HG02642 (cell line): Measurements from ENCODE around the gene DNAH3.
"Not testable (repeated sequence)": the region's sequence is repeated elsewhere in the genome, so short reads cannot be mapped to it uniquely, and the experiment has no call there.

Experiments used
- ATAC-seq: cut with Tn5 transposase; IDR thresholded peaks from one replicate; pipeline ENCODE4 v1.9.1; 2021; ENCODE audit warnings: mild to moderate bottlenecking; ENCODE audit not compliant: unreplicated experiment, poor library complexity

The DNAH3 gene

DNA sequence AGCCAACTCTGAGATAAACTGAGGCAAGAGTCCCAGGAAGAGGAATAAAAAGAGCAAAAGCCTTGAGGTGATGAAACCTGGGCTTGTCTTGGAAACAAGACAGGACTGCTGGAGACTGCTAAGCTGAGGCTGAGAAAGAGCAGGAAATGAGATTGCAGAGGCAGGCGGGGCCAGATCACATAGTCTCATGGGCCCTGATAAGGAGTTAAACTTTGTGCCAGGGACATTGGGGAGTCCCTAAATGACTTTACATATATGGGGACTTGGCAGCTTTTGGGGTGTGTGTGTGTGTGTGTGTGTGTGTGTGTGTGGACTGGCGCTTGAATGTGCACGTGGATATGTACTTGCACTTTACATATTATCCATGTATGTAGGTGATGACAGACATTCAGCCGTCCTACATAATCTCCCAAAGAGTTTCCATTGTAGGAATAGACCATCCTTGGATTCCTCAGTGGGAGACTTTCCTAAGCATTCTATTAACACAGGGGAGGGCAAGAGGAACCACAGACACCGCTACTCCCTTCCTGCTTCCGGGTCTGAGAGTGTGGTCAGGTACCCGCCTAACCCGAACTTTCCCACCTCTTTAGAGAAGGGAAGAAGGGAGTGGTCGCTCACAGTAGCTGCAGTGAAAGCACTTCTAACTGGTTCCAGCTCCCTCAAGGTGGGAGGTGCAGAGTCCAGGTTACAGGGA, 127.0 kb downstream of the DNAH3 start:
- ATAC-seq = no peak

DNA sequence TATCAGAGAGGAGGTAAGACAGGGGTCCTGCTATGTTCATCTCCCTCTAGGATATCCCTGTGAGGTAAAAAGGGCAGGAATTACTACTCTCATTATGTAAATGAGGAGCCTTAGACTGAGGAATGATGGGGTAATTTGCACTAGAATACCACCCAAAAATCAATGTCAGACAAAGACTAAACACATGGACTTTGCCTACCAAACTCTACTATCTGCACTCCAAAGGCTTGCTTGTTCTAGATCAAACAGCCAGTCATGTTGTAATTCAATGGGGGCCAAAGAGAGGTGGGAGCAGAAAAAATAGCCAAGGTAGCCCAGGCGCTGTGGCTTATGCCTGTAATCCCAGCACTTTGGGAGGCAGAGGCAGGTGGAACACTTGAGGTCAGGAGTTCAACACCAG, 129.3 kb downstream of the DNAH3 start:
- ATAC-seq = no peak

GRCh38 chr16:21009815-21010214, 140.8 kb downstream of the DNAH3 start:
- ATAC-seq = no peak

DNA sequence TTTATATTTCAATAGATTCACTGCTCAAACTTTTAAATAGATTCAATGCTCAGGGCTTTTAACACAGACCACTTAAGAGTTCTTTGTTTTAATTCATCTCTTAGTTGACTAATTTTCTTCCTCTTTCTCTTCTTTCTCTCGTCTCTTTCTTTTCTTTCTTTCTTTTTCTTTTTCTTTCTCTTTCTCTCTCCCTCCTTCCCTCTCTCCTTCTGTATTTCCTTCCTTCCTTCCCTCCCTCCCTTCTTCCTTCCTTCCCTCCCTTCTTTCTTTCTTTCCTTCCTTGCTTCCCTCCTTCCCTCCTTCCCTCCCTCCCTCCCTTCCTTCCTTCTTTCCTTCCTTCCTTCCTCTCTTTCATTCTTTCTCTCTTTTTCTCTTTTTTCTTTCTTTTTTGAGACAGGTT, 145.6 kb downstream of the DNAH3 start:
- no peak for ATAC-seq

DNA sequence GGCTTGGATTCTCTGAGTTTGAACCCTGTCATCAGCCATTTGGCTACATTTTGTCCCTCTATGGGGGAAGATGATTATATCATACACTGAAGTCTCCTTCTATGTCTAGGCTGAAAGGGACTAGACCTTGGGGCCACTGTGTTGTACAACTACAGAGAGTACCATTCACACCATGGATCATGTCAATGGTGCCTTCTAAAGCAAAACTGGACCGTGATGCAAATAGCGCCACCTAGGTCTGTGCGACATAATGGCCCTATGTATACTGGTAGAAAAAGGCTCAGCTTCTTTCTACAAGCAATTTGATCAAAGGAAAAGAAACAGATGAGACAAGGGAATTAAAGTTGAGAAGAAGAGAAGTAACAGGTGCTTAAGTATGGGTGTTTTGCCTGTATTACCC, 149.4 kb downstream of the DNAH3 start:
- no peak for ATAC-seq

GRCh38 chr16:20997147-20997546, 153.5 kb downstream of the DNAH3 start:
- no peak for ATAC-seq

DNA sequence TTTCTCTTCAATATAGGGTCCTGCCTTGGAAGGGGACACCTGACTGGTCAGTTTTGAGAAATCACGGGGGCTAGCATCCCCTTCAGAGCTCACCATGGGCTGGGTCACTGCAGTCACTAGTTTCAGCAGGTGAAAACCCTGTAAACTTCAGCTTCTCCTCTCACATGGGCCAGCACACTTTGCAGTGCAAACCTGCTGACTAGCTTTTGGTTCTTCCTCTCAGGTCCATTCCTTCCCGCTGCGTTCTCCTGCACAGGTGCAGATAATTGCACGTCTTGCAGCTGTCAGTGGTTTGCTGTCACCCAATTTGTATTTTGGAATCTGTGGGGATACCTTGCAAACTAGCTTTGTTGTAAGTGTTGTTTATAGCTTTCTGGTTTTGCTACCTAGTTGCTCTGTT, 154.9 kb downstream of the DNAH3 start:
- ATAC-seq = no peak

DNA sequence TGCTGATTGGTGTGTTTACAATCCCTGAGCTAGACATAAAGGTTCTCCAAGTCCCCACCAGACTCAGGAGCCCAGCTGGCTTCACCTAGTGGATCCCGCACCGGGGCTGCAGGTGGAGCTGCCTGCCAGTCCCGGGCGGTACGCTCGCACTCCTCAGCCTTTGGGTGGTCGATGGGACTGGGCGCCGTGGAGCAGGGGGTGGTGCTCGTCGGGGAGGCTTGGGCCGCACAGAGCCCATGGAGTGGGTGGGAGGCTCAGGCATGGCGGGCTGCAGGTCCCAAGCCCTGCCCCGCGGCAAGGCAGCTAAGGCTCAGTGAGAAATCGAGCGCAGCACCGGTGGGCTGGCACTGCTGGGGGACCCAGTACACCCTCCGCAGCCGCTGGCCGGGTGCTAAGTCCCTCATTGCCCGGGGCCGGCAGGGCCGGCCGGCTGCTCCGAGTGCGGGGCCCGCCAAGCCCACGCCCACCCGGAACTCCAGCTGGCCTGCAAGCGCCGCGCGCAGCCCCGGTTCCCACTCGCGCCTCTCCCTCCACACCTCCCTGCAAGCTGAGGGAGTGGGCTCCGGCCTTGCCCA, 161.1 kb downstream of the DNAH3 start:
- not testable (repeated sequence) for ATAC-seq

DNA sequence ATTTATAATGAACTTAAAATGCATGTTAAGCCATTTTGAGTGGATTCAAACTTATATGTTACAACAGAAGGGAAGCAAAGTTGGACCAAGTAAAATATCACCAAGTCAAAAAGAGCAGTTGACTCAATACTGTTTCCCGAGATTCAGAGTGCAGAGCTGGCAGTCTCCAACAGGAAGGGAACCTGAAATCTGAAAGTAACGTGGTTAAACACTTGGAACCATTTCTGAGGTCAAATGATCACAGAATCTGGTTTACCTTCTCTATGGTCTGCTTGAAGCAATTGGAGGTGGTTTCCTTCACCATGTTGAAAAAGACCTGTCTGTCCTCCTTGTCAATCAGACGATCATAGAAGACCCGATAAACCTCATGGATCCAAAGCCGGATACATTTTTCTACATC, 163.6 kb downstream of the DNAH3 start:
- ATAC-seq = no peak

DNA sequence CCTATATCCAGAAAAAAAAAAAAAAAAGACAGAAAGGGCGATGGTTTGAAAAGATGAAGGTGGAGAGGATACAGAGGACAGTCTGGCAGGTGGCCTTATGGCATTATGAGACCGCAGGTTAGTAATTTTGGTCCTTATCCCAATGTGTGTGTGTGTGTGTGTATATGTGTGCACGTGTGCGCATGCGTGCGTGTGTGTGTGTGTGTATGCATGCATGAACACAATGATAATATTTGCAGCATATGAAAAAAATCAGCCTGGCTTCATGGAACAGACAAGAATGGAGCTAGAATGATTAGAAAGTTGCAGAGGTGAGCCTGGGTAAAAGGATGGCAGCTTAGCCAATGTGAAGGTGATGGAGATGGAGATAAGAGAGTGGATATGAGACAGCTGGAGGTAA, 166.6 kb downstream of the DNAH3 start:
- no peak for ATAC-seq

DNA sequence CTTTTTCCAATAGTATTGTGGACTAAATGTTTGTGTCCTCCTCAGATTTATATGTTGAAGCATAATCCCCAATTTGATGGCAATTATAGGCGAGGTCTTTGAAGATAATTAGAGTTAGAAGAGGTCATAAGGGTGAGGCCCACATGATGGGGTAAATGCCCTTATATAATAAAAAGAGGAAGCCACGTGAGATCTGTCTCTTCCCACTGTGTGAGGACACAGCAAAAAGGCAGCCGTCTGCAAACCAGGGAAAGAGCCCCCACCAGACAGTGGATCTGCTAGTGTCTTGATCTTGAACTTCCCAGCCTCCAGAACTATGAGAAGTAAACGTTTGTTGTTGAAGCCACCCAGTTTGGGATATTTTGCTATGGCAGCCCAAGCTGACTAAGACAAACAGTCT, 174.1 kb downstream of the DNAH3 start:
- no peak for ATAC-seq

DNA sequence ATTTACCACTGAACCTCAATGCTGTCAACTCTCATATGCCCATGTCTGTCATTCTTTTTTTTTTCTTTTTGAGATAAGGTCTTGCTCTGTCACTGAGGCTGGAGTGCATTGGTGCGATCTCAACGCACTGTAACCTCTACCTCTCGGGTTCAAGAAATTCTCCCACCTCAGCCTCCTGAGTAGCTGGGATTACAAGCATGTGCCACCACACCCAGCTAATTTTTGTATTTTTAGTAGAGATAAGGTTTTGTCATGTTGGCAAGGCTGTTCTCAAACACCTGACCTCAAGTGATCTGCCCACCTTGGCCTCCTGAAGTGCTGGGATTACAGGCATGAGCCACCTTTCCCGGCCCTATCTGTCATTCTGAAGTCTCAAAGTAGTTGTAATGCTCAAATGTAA, 177.4 kb downstream of the DNAH3 start:
- not testable (repeated sequence) for ATAC-seq

DNA sequence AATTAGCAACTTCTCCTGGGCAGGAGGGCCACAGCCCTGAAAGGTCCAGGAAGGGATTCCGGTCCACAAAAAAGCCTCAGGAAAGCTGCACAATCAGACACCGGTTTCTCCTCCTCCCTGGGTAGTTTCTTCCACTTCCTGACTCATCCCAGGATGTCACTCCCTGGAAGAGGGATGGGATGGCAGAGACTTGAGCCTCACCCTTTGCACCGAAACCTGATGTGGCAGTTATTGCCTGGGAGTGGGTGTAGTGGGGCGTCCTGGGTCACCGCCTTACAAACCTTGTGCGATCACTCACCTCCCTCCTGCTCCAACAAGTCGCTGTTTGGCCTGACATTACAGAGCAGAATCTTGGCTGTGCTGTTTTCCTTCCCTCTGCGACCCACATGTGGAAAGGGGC, 179.2 kb downstream of the DNAH3 start:
- ATAC-seq = no peak

DNA sequence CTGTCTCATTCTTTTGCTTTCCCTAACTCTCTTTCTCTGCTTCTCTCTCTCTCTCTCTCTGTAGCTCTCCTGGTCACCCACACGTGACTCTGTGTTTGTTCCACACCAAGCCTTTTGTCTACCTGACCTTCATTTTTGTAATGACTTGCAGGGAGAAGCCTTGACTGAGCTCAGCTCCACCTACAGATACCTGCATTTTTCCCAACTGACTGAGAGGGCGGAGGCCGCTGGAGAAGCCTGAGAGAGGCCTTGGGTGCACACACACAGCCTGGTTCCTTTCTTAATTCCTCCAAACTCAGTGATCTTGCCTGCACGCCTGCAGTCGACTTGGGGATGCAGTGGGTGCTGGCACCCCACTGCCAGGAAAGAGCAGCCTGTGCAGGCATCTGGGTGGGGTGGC, 181.3 kb downstream of the DNAH3 start:
- ATAC-seq = no peak

DNA sequence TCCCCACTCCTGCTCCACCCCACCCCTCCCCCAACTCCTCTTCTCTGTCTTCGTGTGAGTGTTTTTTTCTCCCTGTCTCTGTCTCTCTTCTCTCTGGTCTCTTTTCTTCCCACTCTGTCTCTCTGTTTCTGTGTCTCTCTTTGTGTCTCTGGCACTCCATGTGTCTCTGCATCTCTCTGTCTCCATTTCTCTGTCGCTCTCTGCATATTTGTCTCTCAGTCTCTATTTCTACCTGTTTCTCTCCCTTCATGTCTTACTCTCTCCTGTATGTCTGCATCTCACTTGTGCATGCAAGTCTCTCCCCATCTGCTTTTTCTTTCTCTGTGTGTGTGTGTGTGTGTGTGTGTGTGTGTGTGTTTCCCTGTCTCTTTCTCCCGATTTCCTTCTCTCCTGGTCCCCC, 181.9 kb downstream of the DNAH3 start:
- no peak for ATAC-seq

DNA sequence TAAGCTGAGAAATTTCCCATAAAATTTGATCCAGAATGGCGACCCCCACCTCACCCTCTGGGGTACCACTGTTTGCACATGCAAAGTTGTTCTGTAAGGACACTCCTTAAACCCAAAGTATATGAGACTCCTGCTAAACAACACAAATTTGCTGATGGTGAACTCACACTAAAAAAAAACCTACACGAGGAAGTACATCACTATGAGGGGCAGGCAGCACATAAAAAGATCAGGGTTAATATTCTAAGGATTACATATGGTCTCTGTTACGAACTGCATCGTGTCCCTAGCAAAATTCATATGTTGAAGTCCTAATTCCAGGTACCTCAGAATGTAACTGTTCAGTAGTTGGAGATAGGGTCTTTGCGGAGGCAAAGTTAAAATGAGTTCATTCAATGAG, 189.7 kb downstream of the DNAH3 start:
- no peak for ATAC-seq

DNA sequence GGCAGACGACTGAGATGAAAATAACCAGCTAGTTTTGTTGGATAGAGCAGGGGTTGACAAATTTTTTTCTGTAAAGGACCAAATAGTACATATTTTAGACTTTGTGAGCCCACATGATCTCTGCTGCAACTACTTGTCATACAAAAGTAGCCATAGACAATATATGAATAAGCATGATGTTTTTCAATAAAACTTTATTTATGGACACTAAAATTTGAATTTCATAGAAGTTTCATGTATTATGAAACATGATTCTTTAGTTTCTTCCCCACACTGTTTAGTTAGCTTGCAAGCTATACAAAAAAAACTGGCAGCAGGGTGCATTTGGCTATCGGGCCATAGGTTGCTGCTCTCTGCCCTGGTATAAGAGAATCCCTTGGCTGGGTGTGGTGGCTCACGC, 193.5 kb downstream of the DNAH3 start:
- ATAC-seq = no peak

DNA sequence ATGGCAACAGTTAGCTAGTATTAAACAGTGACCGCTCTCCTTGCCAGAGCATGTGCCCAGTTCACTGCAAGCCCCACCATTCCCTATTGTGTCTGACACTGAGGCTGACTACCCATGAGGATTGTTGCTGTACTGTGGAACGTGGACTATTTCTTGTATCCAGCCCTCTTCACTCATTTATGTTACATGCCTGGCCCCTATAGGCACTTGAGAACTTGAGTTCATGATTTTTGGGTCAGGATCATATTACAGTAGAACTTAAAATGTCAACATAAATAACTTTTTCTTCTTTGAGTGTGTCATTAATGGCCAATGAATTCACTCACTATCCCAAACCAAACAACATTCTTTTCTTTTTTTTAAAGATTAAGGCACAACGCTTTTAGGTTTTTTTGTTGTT, 194.3 kb downstream of the DNAH3 start:
- ATAC-seq = no peak

GRCh38 chr16:20954574-20954973, 196.1 kb downstream of the DNAH3 start:
- ATAC-seq = no peak

- no peak for ATAC-seq
These were observed 198.3 kb downstream of the DNAH3 start for GRCh38 chr16:20952139-20952920.

DNA sequence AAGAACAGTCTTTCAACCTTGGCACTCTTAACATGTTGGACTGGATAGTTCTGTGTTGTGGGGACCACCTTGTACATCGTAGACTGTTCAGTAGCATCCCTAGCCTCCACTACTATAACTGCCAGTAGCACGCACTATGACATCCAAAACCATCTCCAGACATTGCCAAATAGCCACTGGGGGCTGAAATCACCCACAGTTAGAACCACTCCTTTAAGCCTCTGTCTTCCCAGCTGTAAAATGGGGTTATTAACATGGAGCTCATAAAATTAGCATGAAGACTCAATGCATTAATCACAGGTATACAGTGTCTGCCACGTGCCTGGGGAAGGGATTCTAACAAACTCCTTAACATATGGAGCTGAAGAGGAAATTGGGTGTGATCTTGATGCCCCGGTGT, 200.4 kb downstream of the DNAH3 start:
- ATAC-seq = no peak

DNA sequence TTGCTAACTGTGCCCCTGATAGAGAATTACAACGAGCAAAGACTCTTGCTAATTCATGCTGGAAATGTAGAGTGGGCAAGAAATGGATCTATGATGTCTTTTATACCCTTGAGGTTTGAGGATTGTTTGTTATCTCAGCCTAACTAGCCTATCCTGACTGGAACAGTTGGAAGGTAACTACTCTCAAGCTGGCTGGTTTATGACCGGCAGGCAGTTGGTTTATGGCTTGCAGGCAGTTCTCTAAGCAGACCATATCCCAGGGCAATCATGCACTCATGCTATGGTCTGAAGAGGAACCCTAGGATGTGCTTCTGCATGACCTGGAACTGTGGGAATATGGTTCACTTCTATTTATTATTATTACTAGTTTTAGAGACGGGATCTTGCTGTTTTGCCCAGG, 201.0 kb downstream of the DNAH3 start:
- no peak for ATAC-seq
